ES-I3 (cell line): ENCODE results near the gene PDZRN3.

Experiments
- H3K36me3 ChIP-seq: 2 replicates; pipeline ENCODE4 v1.6.1; 2013; ENCODE audit warnings: mild to moderate bottlenecking, low read length, control low read depth, moderate library complexity; ENCODE audit not compliant: insufficient read depth
- H3K4me1 ChIP-seq: 2 replicates; pipeline ENCODE4 v1.6.1; 2013; ENCODE audit warnings: mild to moderate bottlenecking, control low read depth, low read length; ENCODE audit not compliant: insufficient read depth
- H3K9ac ChIP-seq: 2 replicates; pipeline ENCODE4 v1.6.1; 2013; ENCODE audit warnings: low read depth, mild to moderate bottlenecking, low read length, moderate library complexity
- H3K9me3 ChIP-seq: 2 replicates; pipeline ENCODE4 v1.6.1; 2013; ENCODE audit warnings: mild to moderate bottlenecking, low read length, moderate library complexity; ENCODE audit not compliant: control insufficient read depth, insufficient read depth

The PDZRN3 gene

DNA sequence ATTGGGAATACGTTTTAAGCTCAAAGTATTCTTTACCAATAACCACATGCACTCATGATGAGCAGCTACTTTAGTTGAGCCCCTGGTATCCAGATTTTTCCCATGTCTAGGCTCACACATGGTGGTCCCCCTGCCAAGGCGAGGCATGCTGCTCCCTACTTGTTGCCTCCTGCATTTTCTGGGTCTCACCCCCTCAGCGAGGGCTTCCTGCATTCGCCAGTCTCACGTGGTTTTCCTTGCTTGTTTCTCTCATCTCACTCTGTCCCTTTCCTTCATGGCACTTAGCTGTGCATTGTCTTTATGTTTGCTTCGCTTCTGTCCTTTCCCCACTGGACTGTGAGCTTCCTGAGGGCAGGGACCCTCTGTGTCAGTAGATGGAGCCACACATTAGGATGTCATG is 99.2 kb downstream of the PDZRN3 start:
- H3K4me1 ChIP-seq: no peaks in the 10 kb centered on the region
- no peaks in the 10 kb centered on the region; the same call in 1 of the 2 replicates for H3K9me3 ChIP-seq
- H3K36me3 ChIP-seq: no peaks in the 10 kb centered on the region
- H3K9ac ChIP-seq: no peak overlapping the region

GRCh38 chr3:73523661-73524060 is 101.1 kb downstream of the PDZRN3 start:
- Histone ChIP-seq H3K9ac (no peak overlapping the region), H3K4me1 (no peaks in the 10 kb centered on the region), H3K9me3 (no peaks in the 10 kb centered on the region; the same call in 1 of the 2 replicates), H3K36me3 (no peaks in the 10 kb centered on the region)

GRCh38 chr3:73521734-73522336 is 102.9 kb downstream of the PDZRN3 start:
- no peak overlapping the region for H3K9ac ChIP-seq
- H3K9me3 ChIP-seq: no peaks in the 10 kb centered on the region; the same call in 1 of the 2 replicates
- no peaks in the 10 kb centered on the region for H3K4me1 ChIP-seq
- no peaks in the 10 kb centered on the region for H3K36me3 ChIP-seq

- Histone ChIP-seq H3K9me3 (no peaks in the 10 kb centered on the region; the same call in 1 of the 2 replicates), H3K4me1 (no peaks in the 10 kb centered on the region), H3K9ac (no peak overlapping the region), H3K36me3 (no peaks in the 10 kb centered on the region)
Observed at GRCh38 chr3:73520931-73521461, 103.7 kb downstream of the PDZRN3 start.

- H3K36me3 ChIP-seq: no peaks in the 10 kb centered on the region
- no peaks in the 10 kb centered on the region for H3K9me3 ChIP-seq
- H3K9ac ChIP-seq: no peak overlapping the region
- H3K4me1 ChIP-seq: peaks cover 7% of the 10 kb centered on the region; the same call in 1 of the 2 replicates
Observed at GRCh38 chr3:73516631-73517030, 108.1 kb downstream of the PDZRN3 start.

GRCh38 chr3:73513260-73513659 is 111.5 kb downstream of the PDZRN3 start:
- H3K9me3 ChIP-seq: no peaks in the 10 kb centered on the region
- H3K9ac ChIP-seq: no peak overlapping the region
- H3K36me3 ChIP-seq: no peaks in the 10 kb centered on the region
- H3K4me1 ChIP-seq: peaks cover 31% of the 10 kb centered on the region

GRCh38 chr3:73511571-73512525 is 112.9 kb downstream of the PDZRN3 start:
- H3K9ac ChIP-seq: no peak overlapping the region
- H3K36me3 ChIP-seq: no peaks in the 10 kb centered on the region
- H3K9me3 ChIP-seq: no peaks in the 10 kb centered on the region
- H3K4me1 ChIP-seq: peaks cover 31% of the 10 kb centered on the region

DNA sequence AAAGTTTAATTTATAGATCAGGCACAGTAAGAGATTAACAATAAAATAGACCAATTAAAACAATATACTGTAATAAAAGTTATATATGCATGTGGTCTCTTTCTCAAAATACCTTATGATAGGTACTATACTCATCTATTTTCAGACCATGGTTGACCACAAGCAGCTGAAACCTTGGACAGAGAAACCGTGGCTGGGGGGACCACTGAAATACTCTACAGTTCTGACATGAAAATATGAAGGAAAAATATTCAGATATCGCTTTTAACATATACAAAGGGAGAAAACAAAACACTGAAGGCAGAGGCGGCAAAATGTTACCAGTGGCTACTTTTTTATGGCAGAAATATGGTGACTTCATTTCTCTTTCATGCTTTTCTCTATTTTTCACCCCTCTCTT is 114.0 kb downstream of the PDZRN3 start:
- H3K4me1 ChIP-seq: peaks cover 31% of the 10 kb centered on the region
- no peaks in the 10 kb centered on the region for H3K9me3 ChIP-seq
- H3K9ac ChIP-seq: no peak overlapping the region
- no peaks in the 10 kb centered on the region for H3K36me3 ChIP-seq

DNA sequence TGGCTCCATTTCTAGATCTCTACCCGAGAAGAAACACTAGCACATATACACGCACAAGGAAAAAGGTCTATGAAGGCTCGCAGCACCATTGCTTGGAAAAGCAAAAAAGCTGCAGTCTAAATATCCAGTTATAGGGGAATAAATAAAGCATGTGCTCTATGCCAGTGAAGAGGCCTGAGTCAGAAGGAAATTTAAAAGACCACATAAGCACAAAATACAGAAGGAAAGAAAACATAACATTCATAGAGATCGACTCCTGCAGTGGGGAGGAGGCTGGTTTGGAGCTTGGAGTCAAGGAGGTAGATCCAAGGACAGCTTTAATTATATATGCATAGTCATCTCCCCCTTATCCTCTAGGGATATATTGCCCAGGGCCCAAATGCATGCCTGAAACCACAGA is 114.4 kb downstream of the PDZRN3 start:
- Histone ChIP-seq H3K9me3 (no peaks in the 10 kb centered on the region), H3K9ac (no peak overlapping the region), H3K36me3 (no peaks in the 10 kb centered on the region), H3K4me1 (peaks cover 31% of the 10 kb centered on the region)

DNA sequence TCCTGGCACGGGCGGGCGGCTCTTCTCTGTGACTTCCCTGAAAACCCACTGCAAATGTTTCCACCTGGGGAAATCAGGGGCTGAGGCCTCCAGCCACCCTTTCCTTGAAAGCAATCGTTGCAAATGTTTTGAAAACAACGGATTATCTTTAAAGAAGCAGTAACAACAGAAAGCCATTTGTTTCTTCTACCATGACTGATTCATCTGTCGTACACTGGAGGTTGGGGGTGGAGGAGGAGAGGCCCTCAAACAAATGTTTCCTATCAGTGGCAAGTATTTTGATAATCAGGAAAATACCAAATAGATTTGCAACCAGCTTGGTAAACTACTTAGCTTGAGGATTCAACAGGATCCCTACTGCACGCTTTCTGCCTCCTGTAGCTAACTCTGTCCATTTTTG is 114.9 kb downstream of the PDZRN3 start:
- Histone ChIP-seq H3K9me3 (no peaks in the 10 kb centered on the region), H3K36me3 (no peaks in the 10 kb centered on the region), H3K4me1 (peaks cover 31% of the 10 kb centered on the region), H3K9ac (no peak overlapping the region)

- no peaks in the 10 kb centered on the region for H3K9me3 ChIP-seq
- peaks cover 31% of the 10 kb centered on the region for H3K4me1 ChIP-seq
- H3K36me3 ChIP-seq: no peaks in the 10 kb centered on the region
- H3K9ac ChIP-seq: no peak overlapping the region
Observed at GRCh38 chr3:73509066-73509465, 115.7 kb downstream of the PDZRN3 start.

GRCh38 chr3:73508330-73508954 is 116.3 kb downstream of the PDZRN3 start:
- H3K9ac ChIP-seq: no peak overlapping the region
- no peaks in the 10 kb centered on the region for H3K36me3 ChIP-seq
- peaks cover 31% of the 10 kb centered on the region for H3K4me1 ChIP-seq
- H3K9me3 ChIP-seq: no peaks in the 10 kb centered on the region

DNA sequence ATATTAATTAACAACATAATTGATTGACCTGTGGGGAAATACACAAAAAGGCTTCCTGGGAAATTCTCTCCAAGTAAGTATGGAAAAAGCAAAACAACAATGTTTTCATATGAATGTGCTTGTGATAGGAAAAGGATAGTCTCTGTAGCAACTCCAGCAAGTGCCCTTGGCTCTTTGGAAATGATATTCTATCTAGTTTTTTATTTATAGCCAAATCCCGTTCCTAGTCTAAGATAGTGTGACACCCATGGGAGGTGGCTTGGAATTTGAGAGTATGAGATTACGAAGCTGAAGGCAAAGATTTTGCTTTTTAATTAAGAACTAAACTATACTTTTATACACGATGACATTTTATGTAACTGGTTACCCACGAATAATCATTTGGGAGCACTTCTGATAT is 119.9 kb downstream of the PDZRN3 start:
- Histone ChIP-seq H3K4me1 (peaks cover 12% of the 10 kb centered on the region), H3K36me3 (no peaks in the 10 kb centered on the region), H3K9ac (no peak overlapping the region), H3K9me3 (no peaks in the 10 kb centered on the region)

DNA sequence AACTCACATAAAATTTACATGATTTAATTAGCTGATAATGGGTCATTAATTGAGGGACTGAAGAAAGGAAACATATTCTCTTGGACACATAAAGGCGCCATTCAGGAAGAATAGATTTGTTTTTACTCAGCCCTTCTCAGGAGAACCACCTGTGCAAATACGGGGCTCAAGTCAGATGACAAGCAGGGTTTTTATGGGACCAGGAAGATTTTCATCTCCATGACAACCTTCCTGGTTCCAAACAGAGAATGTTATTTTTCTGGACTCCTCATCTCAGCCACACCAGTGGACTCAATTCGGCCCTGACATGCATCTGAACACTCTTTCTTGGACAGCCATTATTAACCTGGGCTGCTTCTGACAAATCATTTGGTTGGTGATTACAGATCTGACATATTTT is 120.5 kb downstream of the PDZRN3 start:
- no peaks in the 10 kb centered on the region for H3K9me3 ChIP-seq
- peaks cover 5% of the 10 kb centered on the region for H3K4me1 ChIP-seq
- no peaks in the 10 kb centered on the region for H3K36me3 ChIP-seq
- no peak overlapping the region for H3K9ac ChIP-seq
